GM21390 (cell line): Measurements from ENCODE around the gene SNRPA1.

Experiments
- ATAC-seq: cut with Tn5 transposase; IDR thresholded peaks from one replicate; pipeline ENCODE4 v1.9.1; 2021; ENCODE audit not compliant: unreplicated experiment

SNRPA1 gene

GRCh38 chr15:101320501-101321052 is 25.5 kb upstream of the SNRPA1 start:
- no peak for ATAC-seq

GRCh38 chr15:101318839-101319238 is 23.8 kb upstream of the SNRPA1 start:
- no peak for ATAC-seq

GRCh38 chr15:101318147-101318819 is 23.2 kb upstream of the SNRPA1 start:
- ATAC-seq: no peak

GRCh38 chr15:101317336-101317872 is 22.4 kb upstream of the SNRPA1 start:
- no peak for ATAC-seq

- ATAC-seq: no peak
These were observed 21.5 kb upstream of the SNRPA1 start for GRCh38 chr15:101316529-101316928.

- ATAC-seq: no peak
These were observed 20.7 kb upstream of the SNRPA1 start for GRCh38 chr15:101315736-101316135.

- no peak for ATAC-seq
These were observed 19.5 kb upstream of the SNRPA1 start for GRCh38 chr15:101314336-101315125.

- ATAC-seq: no peak
These were observed 18.2 kb upstream of the SNRPA1 start for GRCh38 chr15:101313041-101313761.

GRCh38 chr15:101310508-101310907 is 15.5 kb upstream of the SNRPA1 start:
- ATAC-seq: no peak

- ATAC-seq: no peak
These were observed 15.1 kb upstream of the SNRPA1 start for GRCh38 chr15:101310161-101310480.

- ATAC-seq: no peak
These were observed 14.6 kb upstream of the SNRPA1 start for GRCh38 chr15:101309436-101310160.

- ATAC-seq: no peak
These were observed 13.8 kb upstream of the SNRPA1 start for GRCh38 chr15:101308604-101309435.

GRCh38 chr15:101307897-101308603 is 13.0 kb upstream of the SNRPA1 start:
- no peak for ATAC-seq

GRCh38 chr15:101307048-101307896 is 12.2 kb upstream of the SNRPA1 start:
- no peak for ATAC-seq

- ATAC-seq: no peak
These were observed 11.4 kb upstream of the SNRPA1 start for GRCh38 chr15:101306341-101307047.

- ATAC-seq: no peak
These were observed 10.8 kb upstream of the SNRPA1 start for GRCh38 chr15:101305820-101306255.

- no peak for ATAC-seq
These were observed 8.4 kb upstream of the SNRPA1 start for GRCh38 chr15:101303408-101303807.
